ENCODE results near the gene HNMT.

The HNMT gene

GRCh38 chr2:137940154-137940553 lies 24.1 kb upstream of the HNMT start:
- Histone ChIP-seq H3K9ac (ENCODE audit: low read length) (no peak overlapping the region), H3K9me2 (replicated peaks; ENCODE audit: insufficient read depth, low read length) (no peaks in the 10 kb centered on the region), H3K27me3 (ENCODE audit: low read length) (no peaks in the 10 kb centered on the region), H4K20me1 (ENCODE audit: low read depth, low read length) (no peaks in the 10 kb centered on the region), H3F3A (ENCODE audit: insufficient read depth) (no peaks in the 10 kb centered on the region), H2AFZ (ENCODE audit: low read depth, low read length, severe bottlenecking) (no peak overlapping the region), H3K79me2 (ENCODE audit: insufficient read depth, low read length) (no peaks in the 10 kb centered on the region), H3K36me3 (ENCODE audit: low read length) (no peaks in the 10 kb centered on the region), H3K27ac (ENCODE audit: low read depth, low read length) (no peak overlapping the region), H3K9me3 (ENCODE audit: insufficient read depth, low read length) (no peaks in the 10 kb centered on the region), H3K4me2 (ENCODE audit: low read depth, low read length, poor library complexity, severe bottlenecking) (no peak overlapping the region), H3K4me3 (ENCODE audit: insufficient read depth, low read length, poor library complexity, severe bottlenecking) (no peak overlapping the region)
- TF ChIP-seq EZH2phosphoT487 (conservative IDR thresholded peaks at IDR 0.05; ENCODE audit: low read length) (no peak), CTCF (IDR thresholded peaks at IDR 0.05; ENCODE audit: insufficient read depth, low read length, poor library complexity, severe bottlenecking) (no peak)

GRCh38 chr2:137942037-137942832 lies 22.0 kb upstream of the HNMT start:
- no peak overlapping the region for H3K4me2 ChIP-seq (ENCODE audit: low read depth, low read length, poor library complexity, severe bottlenecking)
- no peaks in the 10 kb centered on the region for H3F3A ChIP-seq (ENCODE audit: insufficient read depth)
- H2AFZ ChIP-seq (ENCODE audit: low read depth, low read length, severe bottlenecking) = no peak overlapping the region
- no peaks in the 10 kb centered on the region for H3K79me2 ChIP-seq (ENCODE audit: insufficient read depth, low read length)
- no peaks in the 10 kb centered on the region for H3K9me3 ChIP-seq (ENCODE audit: insufficient read depth, low read length)
- H4K20me1 ChIP-seq (ENCODE audit: low read depth, low read length) = no peaks in the 10 kb centered on the region
- no peaks in the 10 kb centered on the region for H3K36me3 ChIP-seq (ENCODE audit: low read length)
- no peaks in the 10 kb centered on the region for H3K9me2 ChIP-seq (replicated peaks; ENCODE audit: insufficient read depth, low read length)
- no peak overlapping the region for H3K27ac ChIP-seq (ENCODE audit: low read depth, low read length)
- no peak overlapping the region for H3K9ac ChIP-seq (ENCODE audit: low read length)
- no peak overlapping the region for H3K4me3 ChIP-seq (ENCODE audit: insufficient read depth, low read length, poor library complexity, severe bottlenecking)
- TF ChIP-seq CTCF (IDR thresholded peaks at IDR 0.05; ENCODE audit: insufficient read depth, low read length, poor library complexity, severe bottlenecking) = no peak
- H3K27me3 ChIP-seq (ENCODE audit: low read length) = no peaks in the 10 kb centered on the region

GRCh38 chr2:137942833-137943677 lies 21.2 kb upstream of the HNMT start:
- no peak overlapping the region for H3K4me2 ChIP-seq (ENCODE audit: low read depth, low read length, poor library complexity, severe bottlenecking)
- no peaks in the 10 kb centered on the region for H3F3A ChIP-seq (ENCODE audit: insufficient read depth)
- no peak overlapping the region for H3K4me3 ChIP-seq (ENCODE audit: insufficient read depth, low read length, poor library complexity, severe bottlenecking)
- no peak overlapping the region for H3K27ac ChIP-seq (ENCODE audit: low read depth, low read length)
- no peaks in the 10 kb centered on the region for H3K27me3 ChIP-seq (ENCODE audit: low read length)
- no peaks in the 10 kb centered on the region for H4K20me1 ChIP-seq (ENCODE audit: low read depth, low read length)
- no peaks in the 10 kb centered on the region for H3K9me2 ChIP-seq (replicated peaks; ENCODE audit: insufficient read depth, low read length)
- no peak overlapping the region for H2AFZ ChIP-seq (ENCODE audit: low read depth, low read length, severe bottlenecking)
- H3K9me3 ChIP-seq (ENCODE audit: insufficient read depth, low read length) = no peaks in the 10 kb centered on the region
- no peak overlapping the region for H3K9ac ChIP-seq (ENCODE audit: low read length)
- no peaks in the 10 kb centered on the region for H3K36me3 ChIP-seq (ENCODE audit: low read length)
- TF ChIP-seq EZH2phosphoT487 (conservative IDR thresholded peaks at IDR 0.05; ENCODE audit: low read length) (no peak), CTCF (IDR thresholded peaks at IDR 0.05; ENCODE audit: insufficient read depth, low read length, poor library complexity, severe bottlenecking) (no peak)
- H3K79me2 ChIP-seq (ENCODE audit: insufficient read depth, low read length) = no peaks in the 10 kb centered on the region
